ENCODE results near the gene ANKRD11.
"Not testable (repeated sequence)": the region's sequence is repeated elsewhere in the genome, so short reads cannot be mapped to it uniquely, and the experiment has no call there.

ANKRD11 gene

GRCh38 chr16:89248196-89248982 lies 242.0 kb downstream of the ANKRD11 start:
- no peak for DNase-seq

- not testable (repeated sequence) for DNase-seq
Observed at GRCh38 chr16:89247734-89248075, 242.7 kb downstream of the ANKRD11 start.

GRCh38 chr16:89246903-89247733 lies 243.2 kb downstream of the ANKRD11 start:
- no peak for DNase-seq

- no peak for DNase-seq
Observed at GRCh38 chr16:89246383-89246902, 243.9 kb downstream of the ANKRD11 start.

- DNase-seq, result no peak
Observed at GRCh38 chr16:89244754-89245153, 245.6 kb downstream of the ANKRD11 start.

GRCh38 chr16:89244264-89244663 lies 246.1 kb downstream of the ANKRD11 start:
- DNase-seq, result not testable (repeated sequence)

GRCh38 chr16:89243664-89244063 lies 246.7 kb downstream of the ANKRD11 start:
- DNase-seq, result no peak

- no peak for DNase-seq
Observed at GRCh38 chr16:89242795-89243200, 247.6 kb downstream of the ANKRD11 start.

GRCh38 chr16:89241187-89242007 lies 249.0 kb downstream of the ANKRD11 start:
- no peak for DNase-seq

GRCh38 chr16:89237733-89238132 lies 252.6 kb downstream of the ANKRD11 start:
- no peak for DNase-seq

GRCh38 chr16:89233678-89234490 lies 256.5 kb downstream of the ANKRD11 start:
- no peak for DNase-seq

GRCh38 chr16:89232107-89232506 lies 258.3 kb downstream of the ANKRD11 start:
- DNase-seq, result no peak

GRCh38 chr16:89230255-89230654 lies 260.1 kb downstream of the ANKRD11 start:
- no peak for DNase-seq

- no peak for DNase-seq
Observed at GRCh38 chr16:89224665-89225064, 265.7 kb downstream of the ANKRD11 start.

- no peak for DNase-seq
Observed at GRCh38 chr16:89222931-89223330, 267.4 kb downstream of the ANKRD11 start.

GRCh38 chr16:89221604-89222003 lies 268.8 kb downstream of the ANKRD11 start:
- DNase-seq, result no peak

GRCh38 chr16:89219365-89219764 lies 271.0 kb downstream of the ANKRD11 start:
- DNase-seq, result no peak

Data from SIG-M5 (cell line).